HG03095 (cell line): Measurements from ENCODE around the gene RIT1.
"Not testable (repeated sequence)": the region's sequence is repeated elsewhere in the genome, so short reads cannot be mapped to it uniquely, and the experiment has no call there.

Source experiments
- ATAC-seq: cut with Tn5 transposase; IDR thresholded peaks from one replicate; pipeline ENCODE4 v1.9.1; 2021; ENCODE audit warnings: moderate library complexity; ENCODE audit not compliant: unreplicated experiment

Gene RIT1

DNA sequence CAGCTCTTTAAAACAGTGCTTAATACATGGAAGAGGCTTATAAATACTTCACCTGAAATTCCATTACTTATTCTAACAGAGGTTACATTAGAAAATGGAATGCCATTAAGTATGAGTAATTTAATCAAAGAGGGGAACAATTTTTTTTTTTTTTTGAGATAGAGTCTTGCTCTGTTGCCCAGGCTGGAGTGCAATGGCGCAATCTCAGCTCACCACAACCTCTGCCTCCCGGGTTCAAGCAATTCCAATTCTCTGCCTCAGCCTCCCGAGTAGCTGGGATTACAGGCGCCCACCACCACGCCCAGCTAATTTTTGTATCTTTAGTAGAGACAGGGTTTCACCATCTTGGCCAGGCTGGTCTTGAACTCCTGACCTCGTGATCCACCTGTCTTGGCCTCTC is 15.5 kb downstream of the RIT1 start:
- ATAC-seq: not testable (repeated sequence)

DNA sequence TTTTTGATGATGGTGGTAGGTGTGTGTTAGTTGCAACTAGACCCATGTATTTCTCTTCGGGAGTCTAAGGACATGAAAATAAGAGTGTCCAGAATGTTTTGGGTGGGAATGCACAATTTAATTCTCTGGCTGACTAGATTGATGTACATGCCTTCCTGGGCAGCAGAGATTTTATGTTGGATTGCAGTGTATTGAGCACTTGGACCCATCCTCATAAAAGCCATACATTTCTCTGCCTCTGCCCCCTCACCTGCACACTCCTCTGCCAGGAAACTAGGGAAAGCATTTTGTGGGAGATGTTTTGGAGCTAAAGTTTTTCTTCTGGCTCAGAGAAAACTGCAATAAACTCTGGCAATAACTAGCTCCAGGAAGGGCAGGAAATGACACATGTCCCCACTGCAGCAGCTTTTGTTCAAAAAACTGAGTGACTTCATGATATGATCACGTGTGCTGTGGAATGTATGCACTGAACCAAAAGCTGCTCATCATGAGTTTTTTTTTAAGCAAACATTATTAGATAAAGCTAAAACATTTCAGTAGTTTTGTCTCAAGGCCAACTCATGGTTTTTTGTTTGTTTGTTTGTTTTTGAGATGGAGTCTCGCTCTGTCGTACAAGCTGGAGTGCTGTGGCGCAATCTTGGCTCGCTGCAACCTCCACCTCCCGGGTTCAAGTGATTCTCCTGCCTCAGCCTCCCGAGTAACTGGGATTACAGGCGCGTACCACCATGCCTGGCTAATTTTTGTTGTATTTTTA is 17.6 kb downstream of the RIT1 start:
- ATAC-seq: no peak

DNA sequence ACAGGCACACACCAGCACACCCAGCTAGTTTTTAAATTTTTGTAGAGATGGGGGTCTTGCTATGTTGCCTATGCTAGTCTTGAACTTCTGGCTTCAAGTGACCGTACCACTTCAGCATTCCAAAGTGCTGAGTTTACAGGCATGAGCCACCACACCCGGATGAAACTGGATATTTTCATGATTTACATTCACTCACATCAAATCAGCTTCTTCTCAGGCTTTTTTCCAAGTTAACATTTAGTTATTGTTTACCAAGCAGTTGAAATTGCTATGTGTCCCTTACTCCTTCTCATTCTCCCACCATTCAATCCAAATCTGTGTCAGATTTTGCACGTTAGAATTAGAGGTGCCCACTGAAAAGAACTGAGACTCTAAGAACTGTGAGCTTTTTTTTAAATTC is 18.4 kb downstream of the RIT1 start:
- no peak for ATAC-seq

DNA sequence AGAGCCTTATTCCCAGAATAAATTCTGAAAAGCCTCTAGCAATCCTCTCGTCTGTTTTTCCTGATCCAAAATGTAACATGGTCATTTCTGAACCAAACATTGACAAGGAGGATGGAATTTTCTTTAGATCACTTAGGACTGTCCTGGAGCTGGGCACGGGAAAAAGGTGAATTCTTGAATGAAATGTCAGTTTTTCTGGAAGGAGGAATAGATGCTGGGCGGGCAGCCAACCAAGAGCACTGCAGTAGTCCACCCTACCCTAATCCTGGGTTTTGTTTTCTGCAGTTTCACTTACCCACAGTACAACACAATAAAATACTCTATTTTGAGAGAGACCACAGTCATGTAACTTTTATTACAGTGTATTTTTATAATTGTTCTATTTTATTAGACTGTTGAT is 20.9 kb downstream of the RIT1 start:
- no peak for ATAC-seq

DNA sequence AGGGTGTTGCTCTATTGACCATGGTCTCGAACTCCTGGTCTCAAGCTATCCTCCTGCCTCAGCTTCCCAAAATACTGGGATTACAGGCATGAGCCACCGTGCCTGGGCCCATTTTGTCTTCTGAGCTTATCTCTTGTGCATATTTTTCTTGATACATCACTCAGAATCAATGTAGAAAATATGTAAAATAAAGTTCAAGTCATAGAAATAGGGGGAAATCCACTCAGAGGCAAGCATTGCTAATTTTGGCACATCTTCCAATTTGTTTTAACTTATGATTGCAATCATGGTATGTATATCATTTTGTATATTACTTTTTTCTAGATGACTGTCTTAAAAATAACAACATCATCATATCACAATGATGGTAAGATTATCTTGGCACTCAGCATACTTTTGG is 21.6 kb downstream of the RIT1 start:
- ATAC-seq: no peak

DNA sequence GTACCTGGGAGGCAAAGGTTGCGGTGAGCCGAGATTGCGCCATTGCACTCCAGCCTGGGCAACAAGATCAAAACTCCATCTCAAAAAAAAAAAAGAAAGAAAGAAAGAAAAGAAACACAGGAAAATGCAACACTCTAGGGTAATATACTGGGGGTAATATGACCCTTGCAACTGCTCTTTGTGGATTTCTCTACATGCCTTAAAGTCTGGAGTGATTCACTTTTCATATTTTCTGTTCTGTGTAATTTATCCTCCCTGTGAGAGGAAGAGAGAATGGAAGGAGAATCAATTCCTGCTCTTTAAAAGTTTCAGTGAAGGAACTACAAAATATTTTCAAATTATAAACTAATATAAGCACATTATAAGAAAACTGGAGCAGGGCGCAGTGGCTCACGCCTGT is 22.7 kb downstream of the RIT1 start:
- ATAC-seq: no peak

DNA sequence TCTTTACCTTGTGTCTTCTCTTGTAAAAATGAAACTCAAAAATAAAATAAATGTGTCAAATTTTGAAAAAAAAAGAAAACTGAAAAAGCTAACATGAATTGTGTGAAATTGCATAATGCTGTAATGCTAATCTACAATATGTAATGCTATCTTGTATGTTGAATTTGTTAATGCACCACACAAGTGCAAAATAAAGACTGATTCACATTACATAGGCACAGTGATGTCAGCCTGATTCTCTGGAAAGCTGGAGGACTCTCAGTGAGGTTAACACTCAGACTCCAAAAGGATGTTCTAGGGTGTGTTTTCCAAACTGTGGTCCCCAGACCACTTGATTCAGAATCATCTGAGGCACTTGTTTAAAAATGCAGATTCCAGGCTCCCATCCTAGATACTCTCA is 26.2 kb downstream of the RIT1 start:
- no peak for ATAC-seq

DNA sequence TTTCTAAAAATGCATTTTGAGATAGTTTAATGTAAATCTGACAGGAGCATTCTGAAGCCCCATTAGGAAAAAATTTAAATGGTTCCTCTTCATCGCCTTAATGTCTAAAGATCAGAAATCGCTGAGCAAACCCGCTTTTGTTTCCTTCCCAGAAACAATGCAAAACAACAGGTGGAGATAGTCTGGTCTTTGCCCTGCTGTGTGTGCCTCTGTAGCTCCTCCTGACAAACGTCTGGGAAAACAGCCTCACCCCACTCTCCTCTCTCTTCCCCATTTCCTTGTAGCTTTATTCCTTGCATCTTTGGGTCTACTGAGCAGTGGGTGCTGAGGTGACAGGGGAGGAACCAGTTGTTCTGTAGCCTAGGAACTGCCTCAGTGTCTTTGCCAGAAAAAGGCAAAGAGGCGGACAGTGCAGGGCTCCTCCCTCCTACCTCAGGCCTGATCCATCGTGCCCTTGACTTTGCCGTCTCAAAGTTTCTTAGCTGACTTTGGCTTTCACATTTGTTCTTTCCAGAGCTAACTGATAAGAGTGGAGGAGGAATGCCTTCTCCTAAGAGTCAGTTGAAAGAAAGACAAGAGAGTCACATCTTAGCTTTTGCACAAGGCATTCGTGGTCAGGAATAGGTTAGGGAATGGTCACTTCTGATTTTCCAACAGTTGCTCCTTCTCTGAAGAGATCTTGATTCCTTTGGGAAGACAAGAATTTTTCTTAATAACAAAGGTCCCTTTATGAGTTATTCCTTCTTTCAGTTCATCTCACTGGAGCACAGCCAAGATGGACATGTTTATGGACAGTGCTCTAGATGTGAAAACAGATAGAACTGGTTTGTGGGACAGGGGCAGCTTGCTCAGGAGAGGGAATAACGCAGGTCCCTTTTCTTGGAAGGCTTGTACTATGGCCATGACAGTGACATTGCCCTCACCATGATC is 26.9 kb downstream of the RIT1 start:
- no peak for ATAC-seq

DNA sequence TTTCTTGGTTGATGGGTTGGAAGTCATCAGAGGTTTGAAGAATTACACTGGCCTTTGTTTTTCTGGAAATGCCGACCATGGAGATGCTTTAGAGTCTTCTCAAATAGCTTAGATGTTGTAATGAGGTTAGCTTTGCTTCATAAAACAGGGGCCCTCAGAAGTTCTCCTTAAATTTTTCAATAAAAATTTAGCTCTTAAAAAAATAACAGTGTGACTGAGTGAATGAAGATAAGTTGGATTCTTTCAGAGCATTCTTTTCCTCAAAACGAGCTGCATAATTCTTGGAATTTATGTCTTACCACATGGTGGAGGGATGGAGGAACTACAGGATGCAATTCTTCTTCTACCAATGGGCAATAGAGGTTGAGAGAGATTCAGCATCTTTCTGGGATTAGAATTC is 28.4 kb downstream of the RIT1 start:
- ATAC-seq: no peak

DNA sequence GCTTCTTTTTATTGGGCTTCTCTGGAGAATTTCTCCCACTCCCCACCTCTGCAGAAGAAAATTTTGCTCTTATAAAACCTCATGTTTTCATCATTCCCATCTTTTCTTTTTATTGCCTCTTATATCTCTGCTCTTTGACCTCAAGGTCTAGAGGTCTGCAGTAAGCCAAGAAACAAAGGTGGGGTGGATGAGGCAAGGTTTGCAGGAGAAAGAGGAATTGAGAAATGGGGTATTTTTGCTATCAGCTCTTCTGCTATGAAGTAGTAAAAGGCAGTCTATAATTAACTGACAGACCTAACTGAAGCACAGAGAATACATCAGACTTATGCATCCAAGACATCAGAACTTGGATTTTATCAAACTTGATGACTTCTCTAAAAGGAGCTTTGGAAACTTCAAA is 28.9 kb downstream of the RIT1 start:
- no peak for ATAC-seq

DNA sequence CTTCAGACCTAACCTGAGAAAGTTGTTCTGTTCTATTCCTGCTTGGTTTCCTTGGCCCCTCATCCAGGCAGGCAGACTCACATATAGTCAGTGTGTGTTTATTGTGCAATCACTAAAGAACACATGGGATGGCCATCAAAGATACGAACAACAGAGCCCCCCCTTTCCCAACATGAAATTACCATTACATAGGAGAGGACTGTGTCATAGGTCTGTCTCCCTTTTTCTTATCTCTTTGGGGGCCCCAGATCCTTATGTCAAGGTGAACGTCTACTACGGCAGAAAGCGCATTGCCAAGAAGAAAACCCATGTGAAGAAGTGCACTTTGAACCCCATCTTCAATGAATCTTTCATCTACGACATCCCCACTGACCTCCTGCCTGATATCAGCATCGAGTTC is 30.2 kb downstream of the RIT1 start:
- no peak for ATAC-seq

DNA sequence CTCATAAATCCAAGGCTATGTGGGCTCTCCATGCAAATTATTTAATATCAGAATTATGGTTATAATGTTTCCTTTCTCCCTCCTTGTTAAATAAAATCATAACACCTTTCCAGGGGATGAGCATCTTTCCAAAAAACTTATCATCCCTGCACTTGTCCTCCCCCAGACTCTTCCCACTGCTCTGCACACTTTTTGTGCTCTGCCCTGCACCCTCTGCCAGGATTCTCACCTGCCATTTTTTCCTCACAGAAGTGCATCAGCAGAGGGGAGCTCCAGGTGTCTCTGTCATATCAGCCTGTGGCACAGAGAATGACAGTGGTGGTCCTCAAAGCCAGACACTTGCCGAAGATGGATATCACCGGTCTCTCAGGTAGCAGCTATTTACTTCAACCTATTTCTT is 30.9 kb downstream of the RIT1 start:
- ATAC-seq: no peak

DNA sequence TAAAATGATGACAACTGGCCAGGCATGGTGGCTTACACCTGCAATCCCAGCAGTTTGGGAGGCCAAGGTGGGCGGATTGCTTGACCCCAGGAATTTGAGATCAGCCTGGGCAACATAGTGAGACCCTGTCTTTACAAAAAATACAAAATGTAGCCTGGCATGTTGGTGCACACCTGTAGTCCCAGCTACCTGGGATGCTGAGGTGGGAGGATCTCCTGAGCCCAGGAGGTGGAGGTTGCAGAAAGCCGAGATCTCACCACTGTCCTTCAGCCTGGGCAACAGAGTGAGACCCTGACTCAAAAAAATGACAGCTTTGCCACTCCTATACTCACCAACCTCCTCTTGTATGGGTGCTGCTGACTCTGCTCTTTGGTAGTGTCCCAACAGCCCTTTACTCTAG is 33.2 kb downstream of the RIT1 start:
- ATAC-seq: no peak

DNA sequence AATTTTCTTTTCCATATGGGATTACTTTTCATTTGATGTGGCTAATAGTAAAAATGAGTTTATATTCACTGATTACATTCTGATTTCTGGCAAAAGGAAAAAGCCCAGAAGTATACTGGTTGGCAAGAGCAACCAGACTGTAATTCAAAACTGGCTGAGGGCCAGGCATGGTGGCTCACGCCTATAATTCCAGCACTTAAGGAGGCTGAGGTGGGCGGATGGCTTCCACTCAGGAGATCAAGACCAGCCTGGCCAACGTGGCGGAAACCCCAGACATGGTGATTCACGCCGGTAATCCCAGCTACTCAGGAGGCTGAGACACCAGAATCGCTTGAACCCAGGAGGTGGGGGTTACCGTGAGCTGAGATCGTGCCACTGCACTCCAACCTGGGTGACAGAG is 37.3 kb downstream of the RIT1 start:
- no peak for ATAC-seq

DNA sequence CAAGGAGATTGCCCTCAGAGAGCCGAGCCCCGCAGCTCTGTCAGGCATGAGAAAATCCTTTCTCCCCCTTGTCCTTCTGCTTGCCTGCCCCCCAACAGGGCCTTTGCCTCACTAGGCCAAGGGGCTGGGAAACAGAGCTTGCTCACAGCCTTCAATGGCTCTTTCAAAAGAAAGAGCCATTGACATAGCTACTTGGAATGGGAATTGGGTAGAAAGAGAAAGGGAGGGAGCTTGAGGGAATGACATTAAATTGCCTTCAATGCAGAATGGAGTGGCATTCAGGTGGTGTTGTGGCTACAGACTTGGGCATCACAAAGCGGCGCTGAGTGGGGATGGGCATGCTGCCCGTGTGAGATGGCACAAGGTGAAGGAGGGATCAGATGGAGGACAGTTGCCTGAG is 38.6 kb downstream of the RIT1 start:
- no peak for ATAC-seq

DNA sequence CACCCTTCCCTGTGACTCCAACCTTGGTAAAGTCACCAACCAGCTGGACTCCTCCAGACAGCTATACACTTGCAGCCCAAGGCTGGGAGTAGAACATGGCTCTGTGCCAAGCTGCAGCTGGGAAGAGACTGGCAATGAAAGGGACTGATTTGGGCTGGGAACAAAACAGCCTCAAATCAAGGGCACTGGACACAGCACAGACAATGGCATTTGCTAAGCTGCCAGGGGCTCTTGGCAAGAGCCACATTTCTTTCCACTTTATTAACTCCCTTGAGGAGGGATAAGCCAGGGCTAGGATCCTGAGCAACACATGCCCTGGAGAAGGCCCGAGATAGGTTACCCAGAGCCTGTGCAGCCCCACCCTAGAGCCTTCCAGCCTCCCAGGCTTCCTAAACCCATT is 39.8 kb downstream of the RIT1 start:
- no peak for ATAC-seq

DNA sequence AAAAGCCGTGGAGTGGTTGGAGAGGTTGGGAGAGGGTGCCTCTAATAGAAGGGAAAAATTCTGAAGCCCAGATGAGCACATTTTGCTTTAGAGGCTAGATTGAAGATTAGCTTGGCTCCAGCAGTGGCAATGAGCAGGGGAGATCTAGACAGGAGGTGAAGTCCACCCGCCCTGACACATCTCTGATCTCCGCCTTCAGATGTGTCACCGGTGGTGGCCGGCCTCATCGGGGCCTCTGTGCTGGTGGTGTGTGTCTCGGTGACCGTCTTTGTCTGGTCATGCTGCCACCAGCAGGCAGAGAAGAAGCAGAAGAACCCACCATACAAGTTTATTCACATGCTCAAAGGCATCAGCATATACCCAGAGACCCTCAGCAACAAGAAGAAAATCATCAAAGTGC is 43.4 kb downstream of the RIT1 start:
- no peak for ATAC-seq

DNA sequence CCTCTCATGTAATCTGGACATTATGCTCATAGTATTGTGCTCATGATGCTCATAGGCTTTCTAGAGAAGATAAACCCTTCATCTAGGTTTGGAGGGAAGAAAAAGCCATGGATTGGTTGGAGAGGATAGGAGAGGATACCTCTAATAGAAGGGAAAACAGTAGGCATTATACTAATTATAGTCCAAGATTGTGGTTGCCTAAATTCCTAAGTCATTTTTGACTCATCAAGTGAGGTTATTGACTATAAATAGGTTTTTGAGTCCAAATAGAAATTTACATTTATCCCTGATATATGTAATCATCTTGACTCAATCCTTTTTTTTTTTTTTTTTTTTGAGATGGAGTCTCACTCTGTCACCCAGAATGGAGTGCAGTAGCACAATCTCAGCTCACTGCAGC is 46.8 kb downstream of the RIT1 start:
- ATAC-seq: no peak

DNA sequence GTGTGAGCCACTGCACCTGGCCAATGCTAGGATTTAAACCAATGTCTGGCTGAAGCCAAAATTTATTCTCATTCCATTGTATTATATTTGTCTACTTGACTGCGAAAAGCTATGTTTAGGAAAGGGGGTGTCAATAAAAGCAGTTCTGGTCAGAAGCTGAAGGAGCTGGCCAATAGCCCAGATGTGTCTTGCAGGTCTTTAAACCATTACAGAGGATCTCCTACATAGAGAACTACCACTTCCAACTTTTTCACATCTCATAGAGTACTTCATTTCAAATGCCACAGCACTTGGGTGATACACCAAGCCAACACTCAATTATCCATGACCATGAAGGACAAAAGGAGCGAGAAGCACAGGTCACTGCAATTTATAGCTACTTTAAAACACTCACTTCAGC is 49.3 kb downstream of the RIT1 start:
- ATAC-seq: no peak

DNA sequence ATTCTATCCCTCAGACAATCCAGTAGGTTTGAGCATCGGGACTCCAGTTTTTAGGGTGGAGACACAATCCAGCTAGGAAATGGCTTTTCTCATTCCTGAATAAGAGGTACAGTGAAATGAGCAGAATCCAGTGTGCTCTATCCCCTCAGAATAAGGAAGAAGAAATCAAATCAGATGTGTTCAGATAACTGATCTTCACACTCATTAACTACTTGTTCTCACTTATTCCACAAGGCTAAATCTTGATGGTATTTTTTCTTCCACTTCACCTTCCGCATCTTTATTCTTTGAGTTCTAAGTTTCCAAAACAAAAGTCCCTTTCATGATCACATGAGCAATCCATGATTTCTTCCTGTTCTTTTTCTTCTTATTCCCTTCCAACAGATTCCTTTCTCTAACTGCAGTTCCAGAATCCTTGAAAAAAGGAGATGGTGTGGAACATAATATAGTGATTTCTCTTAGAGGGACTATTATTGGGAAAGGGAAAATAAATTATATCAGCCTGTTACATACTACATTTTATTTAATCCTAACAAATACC is 50.1 kb downstream of the RIT1 start:
- ATAC-seq: no peak

DNA sequence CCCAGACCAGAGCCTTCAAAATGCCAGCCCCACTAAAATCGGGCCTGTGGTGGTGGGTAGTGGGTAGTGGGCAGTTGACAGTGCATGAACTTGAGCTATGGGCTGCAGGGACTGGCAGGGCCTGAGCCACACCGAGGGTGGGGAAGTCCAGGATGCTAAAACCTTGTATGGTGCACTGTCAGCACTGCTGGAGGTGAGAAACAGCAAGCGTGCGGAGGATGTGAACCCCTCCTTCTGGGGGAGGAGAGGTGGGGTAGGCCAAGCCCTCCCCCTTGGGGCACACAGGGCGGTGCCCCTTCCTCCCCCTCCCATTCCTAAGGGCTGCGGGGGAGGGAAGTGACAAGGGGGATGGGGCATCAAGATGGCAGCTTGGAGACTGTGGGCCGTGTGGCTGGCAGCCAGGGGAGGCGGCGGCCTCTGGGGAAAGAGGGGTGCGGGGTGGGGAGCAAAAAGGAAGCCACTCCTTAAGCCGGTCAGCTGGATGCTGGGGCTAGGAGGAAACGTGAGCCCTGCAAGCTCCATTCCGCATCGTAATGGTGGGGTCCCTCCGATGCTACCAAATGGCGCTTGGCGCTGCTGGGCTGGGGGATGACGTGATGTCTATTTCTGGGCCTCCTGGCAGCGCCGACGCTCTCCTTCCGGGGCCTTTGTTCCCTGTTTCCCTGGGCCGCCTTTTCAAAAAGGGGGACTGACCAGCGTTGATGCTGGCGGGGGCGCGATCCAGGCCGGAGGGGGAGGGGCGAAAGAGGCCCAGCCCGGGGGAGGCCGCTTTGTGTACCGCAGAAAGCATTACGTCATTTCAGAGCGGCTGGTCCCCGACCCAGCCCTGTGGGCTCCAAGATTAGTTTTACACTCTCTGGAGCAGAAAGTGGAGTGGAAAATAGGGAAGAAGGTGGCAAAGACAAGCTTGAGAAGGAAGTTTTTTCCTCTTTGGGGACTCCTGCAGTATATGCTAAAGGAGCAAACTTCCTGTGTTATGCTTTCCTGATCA is 51.0 kb downstream of the RIT1 start:
- ATAC-seq: no peak
